Measurements from ENCODE around the gene PVALEF.

PVALEF gene

GRCh38 chr17:81161972-81162371 lies 3.3 kb upstream of the PVALEF start:
- no peak for TF ChIP-seq CTCF (IDR thresholded peaks at IDR 0.05; ENCODE audit: extremely low read depth, insufficient read depth, missing control alignments)
- in situ Hi-C loops (cut with MboI; ENCODE audit: low pct_unique_long_range_greater_than_20kb, low sequenced_read_pairs, unreplicated experiment), result no loop called here
- no peak for DNase-seq (ENCODE audit: low spot score)

DNA sequence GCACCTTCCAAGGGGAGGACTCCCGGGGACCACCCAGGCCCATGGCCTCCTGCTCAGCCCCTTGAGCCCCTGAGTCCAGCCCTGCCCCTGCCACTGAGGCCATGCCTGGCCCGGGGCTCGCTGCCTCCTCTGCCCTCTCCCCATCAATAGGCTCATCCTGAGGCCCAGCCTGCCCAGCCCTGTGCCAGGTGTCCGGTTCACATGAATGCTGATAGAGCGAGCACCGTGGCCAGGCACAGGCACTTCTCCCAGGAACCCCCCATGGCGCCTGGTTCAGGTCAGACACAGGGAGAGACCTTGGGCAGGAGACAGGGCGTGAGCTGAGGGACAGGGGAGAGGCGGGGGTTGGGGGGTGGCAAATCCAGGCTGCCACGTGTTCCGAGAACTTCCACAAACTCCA lies 2.8 kb upstream of the PVALEF start:
- in situ Hi-C loops (cut with MboI; ENCODE audit: low pct_unique_long_range_greater_than_20kb, low sequenced_read_pairs, unreplicated experiment), result no loop called here
- no peak for DNase-seq (ENCODE audit: low spot score)
- no peak for TF ChIP-seq CTCF (IDR thresholded peaks at IDR 0.05; ENCODE audit: extremely low read depth, insufficient read depth, missing control alignments)

GRCh38 chr17:81163051-81163695 lies 2.1 kb upstream of the PVALEF start:
- in situ Hi-C loops (cut with MboI; ENCODE audit: low pct_unique_long_range_greater_than_20kb, low sequenced_read_pairs, unreplicated experiment), result no loop called here
- TF ChIP-seq CTCF (IDR thresholded peaks at IDR 0.05; ENCODE audit: extremely low read depth, insufficient read depth, missing control alignments), result no peak

DNA sequence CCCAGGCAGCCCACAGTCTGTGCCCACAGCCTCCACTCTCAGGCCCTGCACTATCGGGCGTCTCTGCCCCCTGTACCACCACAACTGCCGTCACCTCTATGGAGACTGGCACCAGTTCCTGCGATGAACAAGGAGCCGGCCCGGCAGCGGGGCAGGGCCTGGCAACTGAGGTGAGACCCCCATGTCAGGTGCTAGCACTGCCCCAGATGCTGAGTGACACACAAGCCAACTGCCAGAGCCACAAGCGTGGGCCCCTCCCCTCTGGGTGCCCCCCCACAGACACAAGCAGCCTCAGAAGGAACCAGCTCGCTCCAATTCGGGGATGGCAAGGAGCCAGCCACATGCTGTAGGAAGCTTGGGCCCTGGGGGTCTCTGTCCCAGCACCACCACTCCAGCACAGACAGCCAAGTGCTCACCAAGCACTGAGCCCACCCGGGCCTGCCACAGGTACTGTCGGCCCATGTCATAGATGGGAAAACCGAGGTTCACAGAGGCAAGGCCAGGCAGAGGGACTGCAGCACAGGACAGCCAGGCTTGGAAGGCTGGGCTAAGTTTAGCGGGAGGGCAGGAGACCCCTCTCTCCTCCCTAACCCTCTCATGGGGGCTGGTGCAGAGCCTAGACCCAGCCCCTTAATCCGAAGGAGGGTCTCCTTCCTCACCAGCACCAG lies 1.5 kb upstream of the PVALEF start:
- DNase-seq (ENCODE audit: low spot score), result no peak
- no peak for TF ChIP-seq CTCF (IDR thresholded peaks at IDR 0.05; ENCODE audit: extremely low read depth, insufficient read depth, missing control alignments)
- in situ Hi-C loops (cut with MboI; ENCODE audit: low pct_unique_long_range_greater_than_20kb, low sequenced_read_pairs, unreplicated experiment), result no loop called here

More at GRCh38 chr17:81163051-81163695, 2.1 kb upstream of the PVALEF start:
- DNase-seq (ENCODE audit: low spot score), result no peak

- DNase-seq (ENCODE audit: low spot score), result no peak
- in situ Hi-C loops (cut with MboI; ENCODE audit: low pct_unique_long_range_greater_than_20kb, low sequenced_read_pairs, unreplicated experiment), result no loop called here
- no peak for TF ChIP-seq CTCF (IDR thresholded peaks at IDR 0.05; ENCODE audit: extremely low read depth, insufficient read depth, missing control alignments)
These were observed 699 bp upstream of the PVALEF start for GRCh38 chr17:81164371-81165245.

GRCh38 chr17:81166033-81166492 lies 756 bp downstream of the PVALEF start, which contains the start of gene AATK:
Gene AATK (minus strand): TSS chr17:81166221. CDS start chr17:81165992, 229 bp downstream.
- in situ Hi-C loops (cut with MboI; ENCODE audit: low pct_unique_long_range_greater_than_20kb, low sequenced_read_pairs, unreplicated experiment), result no loop called here
- TF ChIP-seq CTCF (IDR thresholded peaks at IDR 0.05; ENCODE audit: extremely low read depth, insufficient read depth, missing control alignments), result no peak
- no peak for DNase-seq (ENCODE audit: low spot score)
